ENCODE measurements around the gene MINDY4.

DNA sequence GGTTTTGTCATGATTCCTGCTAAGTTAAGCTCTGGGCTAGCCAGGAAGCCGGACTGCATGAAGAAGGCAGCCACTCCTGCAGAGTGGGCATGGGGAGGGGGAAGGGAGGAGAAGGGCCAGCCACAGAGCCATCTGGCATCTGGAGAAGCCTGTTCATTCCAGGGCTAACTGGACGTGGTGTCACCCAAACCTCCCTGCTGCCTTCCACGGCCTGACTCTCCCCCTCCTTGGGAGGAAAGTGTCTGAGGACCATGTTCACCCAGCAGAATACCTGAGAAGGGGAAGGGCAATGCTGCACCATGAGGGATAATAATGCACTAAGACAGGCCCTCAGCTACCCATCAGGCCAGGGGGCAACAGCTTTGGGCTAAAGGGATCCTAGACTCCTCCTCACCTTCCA, 155.8 kb downstream of the MINDY4 start:
- TF ChIP-seq, protein P1, sequence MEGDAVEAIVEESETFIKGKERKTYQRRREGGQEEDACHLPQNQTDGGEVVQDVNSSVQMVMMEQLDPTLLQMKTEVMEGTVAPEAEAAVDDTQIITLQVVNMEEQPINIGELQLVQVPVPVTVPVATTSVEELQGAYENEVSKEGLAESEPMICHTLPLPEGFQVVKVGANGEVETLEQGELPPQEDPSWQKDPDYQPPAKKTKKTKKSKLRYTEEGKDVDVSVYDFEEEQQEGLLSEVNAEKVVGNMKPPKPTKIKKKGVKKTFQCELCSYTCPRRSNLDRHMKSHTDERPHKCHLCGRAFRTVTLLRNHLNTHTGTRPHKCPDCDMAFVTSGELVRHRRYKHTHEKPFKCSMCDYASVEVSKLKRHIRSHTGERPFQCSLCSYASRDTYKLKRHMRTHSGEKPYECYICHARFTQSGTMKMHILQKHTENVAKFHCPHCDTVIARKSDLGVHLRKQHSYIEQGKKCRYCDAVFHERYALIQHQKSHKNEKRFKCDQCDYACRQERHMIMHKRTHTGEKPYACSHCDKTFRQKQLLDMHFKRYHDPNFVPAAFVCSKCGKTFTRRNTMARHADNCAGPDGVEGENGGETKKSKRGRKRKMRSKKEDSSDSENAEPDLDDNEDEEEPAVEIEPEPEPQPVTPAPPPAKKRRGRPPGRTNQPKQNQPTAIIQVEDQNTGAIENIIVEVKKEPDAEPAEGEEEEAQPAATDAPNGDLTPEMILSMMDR (IDR thresholded peaks at IDR 0.05), result no peak
- TF ChIP-seq POLR2A (IDR thresholded peaks at IDR 0.05), result no peak
